HG02623 (cell line): ENCODE data around the gene SASS6.

ENCODE experiments used
- ATAC-seq: cut with Tn5 transposase; IDR thresholded peaks from one replicate; pipeline ENCODE4 v1.9.1; 2021; ENCODE audit warnings: moderate library complexity; ENCODE audit not compliant: unreplicated experiment

SASS6 gene, protein sequence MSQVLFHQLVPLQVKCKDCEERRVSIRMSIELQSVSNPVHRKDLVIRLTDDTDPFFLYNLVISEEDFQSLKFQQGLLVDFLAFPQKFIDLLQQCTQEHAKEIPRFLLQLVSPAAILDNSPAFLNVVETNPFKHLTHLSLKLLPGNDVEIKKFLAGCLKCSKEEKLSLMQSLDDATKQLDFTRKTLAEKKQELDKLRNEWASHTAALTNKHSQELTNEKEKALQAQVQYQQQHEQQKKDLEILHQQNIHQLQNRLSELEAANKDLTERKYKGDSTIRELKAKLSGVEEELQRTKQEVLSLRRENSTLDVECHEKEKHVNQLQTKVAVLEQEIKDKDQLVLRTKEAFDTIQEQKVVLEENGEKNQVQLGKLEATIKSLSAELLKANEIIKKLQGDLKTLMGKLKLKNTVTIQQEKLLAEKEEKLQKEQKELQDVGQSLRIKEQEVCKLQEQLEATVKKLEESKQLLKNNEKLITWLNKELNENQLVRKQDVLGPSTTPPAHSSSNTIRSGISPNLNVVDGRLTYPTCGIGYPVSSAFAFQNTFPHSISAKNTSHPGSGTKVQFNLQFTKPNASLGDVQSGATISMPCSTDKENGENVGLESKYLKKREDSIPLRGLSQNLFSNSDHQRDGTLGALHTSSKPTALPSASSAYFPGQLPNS

DNA sequence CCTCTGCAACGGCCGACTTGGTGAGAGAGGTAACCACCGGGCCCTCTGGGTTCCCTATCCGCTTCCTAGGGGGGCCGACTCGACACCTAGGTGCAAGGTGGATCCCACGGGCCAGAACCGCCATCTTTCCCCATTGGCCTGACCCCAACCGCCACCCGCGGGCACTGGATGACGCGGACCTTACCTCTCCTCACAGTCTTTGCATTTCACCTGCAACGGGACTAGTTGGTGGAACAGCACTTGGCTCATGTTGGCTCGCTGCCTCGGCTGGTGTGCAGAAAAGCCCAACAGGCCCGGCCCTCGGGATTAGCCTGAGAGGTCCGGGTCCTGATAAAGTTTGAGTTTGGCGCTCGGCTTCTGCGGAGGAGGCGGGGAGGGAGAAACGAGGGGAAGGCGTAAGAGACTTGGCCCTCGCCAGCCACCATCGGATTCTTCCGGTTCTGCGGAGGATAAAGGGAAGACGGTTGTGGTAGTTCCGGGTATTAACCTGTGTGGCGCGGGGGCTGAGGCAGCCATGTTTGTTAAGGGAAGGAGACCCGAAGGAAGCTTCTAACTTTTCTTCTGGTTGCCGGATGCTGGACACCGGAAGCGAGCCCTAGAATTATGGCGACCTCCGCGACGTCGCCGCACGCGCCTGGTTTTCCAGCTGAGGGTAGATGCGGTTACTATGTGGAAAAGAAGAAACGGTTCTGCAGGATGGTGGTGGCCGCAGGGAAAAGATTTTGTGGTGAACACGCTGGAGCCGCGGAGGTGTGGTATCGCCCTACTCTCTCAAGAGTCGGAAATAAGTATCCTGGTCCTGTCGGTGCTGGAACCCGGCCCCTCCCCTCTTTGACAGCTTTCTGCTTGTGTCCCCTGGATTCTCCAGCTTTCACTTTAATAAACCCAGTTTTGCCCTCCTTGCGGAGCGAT is at the start of gene SASS6, which contains the start of gene TRMT13:
Gene SASS6 (minus strand): TSS at position 365 of the 912 bp plus-strand sequence. CDS start 116 bp downstream, at position 249.
Gene TRMT13 (plus strand): TSS at position 598 of the 912 bp plus-strand sequence. CDS start 6 bp downstream, at position 604.
- ATAC-seq = peak; percentile 92

DNA sequence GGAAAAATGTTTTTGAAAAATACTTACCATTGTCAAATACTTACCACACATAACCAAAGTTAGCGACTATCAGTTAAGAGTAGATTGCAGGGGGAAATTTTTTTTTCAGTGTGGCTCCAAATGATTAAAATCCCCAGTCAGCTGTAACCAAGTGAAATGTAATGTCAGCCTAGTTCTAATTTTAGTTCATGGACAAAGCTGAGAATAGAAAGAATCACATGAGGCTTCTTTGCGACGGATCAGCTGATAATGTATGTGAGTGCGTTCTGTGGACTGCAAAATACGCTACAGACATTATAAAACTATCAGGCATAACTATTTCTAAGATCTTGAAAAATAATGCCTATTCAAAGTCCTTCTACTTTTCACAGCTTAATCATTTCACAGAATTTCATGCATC is 45.4 kb upstream of the SASS6 start, which contains the start of gene LRRC39:
Gene LRRC39 (minus strand): TSS at position 166 of the 400 bp plus-strand sequence. CDS start 9,740 bp downstream, outside the sequence.
- ATAC-seq = no peak

DNA sequence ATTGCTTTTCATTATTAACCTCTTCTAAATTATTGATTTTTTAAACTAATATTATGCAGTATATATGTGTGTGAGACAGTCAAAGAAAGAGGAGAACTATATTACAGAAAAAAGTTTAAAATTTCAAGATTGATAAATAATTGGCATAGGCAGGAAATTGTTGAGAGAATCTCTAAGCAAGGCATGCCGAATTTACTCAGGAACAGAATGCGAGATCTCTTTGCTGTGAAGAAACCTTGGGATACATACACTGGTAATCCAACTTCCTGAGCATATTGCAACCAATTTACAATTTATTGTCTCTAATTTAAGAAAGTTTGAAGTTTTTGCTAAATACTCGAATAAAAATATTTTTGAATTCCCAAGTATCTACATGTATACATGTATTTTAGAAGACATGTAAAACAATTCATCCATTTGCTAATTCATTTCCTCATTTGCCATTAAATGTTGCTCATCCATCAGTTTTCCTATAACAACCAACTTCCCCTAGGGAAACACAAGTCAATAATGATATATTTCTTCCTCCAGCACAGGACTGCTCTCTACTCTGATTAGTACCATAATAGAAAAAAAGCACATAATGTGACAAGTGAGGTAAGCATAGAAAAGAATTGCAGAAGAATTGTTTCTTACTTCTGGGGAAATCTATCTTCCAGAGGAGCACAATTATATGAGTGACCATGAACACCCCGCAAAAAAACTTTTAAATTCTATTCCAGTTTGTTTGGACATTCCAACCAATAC is 44.7 kb upstream of the SASS6 start:
- no peak for ATAC-seq

DNA sequence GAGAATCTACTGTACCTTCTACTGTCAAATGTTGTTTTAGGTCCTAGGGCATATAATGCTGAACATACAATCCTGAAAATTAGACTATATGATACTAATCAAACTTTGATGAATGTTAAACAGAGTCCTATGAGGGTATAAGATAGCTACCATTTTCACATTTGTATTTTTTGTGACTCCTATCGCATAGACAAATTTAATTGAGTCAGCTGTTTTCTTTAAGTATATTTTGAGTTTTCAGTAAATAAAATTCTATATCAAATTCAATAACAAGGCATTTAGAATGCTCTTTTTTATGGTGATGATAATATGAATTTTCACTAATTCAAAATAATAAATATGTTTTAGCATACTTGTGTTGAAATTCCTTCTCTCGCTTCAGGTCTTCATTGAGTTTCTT is 35.3 kb upstream of the SASS6 start:
- no peak for ATAC-seq

DNA sequence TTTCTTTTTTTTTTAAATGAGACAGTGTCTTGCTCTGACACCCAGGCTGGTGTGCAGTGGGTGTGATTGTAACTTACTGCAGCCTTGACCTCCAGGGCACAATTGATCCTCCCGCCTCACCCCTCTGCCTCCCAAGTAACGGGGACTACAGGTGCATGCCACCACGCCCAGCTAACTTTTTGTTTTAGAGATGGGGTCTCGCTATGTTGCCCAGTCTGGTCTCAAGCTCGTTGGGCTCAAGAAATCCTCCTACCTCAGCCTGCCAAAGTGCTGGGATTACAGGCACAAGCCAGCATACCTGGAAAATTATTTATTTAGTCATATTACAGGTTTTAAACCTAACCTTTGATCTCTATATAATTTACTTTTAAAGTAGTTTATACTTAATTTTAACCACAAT is 32.0 kb upstream of the SASS6 start:
- ATAC-seq = no peak

DNA sequence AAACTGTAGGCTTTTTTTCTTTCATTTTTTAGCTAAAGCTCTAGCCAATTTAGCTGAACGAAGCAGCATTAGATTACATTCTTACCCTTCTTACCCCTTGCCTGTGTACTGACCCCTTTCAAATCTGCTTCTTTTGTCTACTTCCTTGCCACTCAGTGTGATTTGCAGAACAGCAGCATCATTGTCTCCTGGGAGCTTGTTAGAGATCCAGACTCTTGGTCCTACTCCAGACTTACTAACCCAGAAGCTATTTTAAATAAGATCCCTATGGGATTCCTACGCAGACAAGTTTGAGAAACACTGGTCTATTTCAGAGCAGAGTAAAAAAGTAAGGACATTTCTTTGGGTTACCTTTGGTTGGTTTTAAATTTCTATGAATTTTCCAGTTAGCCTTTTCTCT is 31.5 kb upstream of the SASS6 start:
- ATAC-seq = no peak

DNA sequence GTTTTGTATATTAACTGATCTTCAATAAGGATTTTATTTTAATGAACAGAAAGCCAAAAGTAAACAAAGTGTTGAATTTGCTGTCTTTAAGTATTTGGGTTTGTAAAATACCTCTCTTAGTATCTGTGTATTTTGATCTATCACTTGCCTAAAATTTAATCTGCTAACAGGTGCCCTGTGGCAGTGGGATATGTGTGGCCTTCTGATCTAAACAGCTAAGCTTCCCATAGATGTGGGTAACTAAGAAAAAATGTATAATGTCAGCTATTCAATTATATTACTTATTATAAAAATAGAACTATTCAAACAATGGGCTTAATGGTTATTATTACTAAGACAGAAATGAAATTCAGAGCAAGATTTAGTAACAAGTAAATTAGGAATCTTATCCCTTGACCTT is 30.2 kb upstream of the SASS6 start:
- ATAC-seq = no peak

DNA sequence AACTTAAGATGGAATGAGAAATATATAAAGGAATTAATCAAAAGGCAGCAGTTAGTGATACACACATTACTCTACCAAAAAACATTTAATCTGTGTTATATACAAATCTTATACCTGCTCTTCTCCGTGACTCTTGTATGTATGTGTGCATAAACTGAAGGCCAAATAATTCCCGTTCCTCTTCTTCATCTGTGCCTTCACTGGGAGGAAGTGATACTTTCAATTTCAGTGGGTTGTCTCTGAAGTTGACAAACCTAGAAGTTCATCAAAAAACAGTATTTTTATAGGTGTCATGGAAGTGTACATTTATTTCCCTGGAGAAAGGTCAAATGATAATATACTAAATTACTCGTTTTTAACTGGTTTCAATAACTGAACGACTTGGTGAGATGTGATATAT is 19.5 kb upstream of the SASS6 start:
- peak; percentile 87 for ATAC-seq

DNA sequence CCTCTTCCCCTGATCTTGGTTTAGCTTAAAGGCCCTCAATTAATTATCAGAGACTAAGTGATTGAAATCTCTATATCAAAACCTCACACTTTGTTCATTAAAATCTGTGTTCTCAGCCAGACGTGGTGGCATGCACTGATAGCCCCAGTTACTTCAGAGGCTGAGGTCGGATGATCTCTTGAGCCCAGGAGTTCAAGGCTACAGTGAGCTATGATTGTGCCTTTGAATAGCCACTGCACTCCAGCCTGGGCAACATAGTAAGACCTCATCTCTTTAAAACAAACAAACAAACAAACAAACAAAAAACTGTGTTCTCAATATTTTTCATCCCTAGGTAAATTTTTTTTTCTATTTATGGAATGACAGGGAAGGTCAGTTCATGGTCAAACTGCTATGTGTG is 18.9 kb upstream of the SASS6 start:
- no peak for ATAC-seq

DNA sequence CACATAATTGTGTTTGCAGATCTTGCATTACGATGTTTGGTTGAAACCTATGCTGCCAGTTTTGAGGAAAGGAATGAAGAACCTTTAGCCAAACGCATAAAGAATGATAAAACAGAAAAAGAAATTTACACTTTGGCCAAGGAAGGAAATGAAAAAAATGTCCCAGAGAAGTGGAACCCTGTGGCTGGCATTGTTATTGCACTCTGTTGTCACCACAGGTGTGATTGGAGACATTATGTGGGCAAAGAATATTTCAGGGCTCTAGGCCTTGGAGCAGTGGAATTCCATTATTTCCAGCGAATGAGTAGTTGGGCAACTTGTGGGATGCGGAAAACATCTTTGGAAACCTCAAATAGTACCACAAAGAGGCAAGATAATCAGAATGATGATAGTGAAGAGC is 15.1 kb upstream of the SASS6 start:
- no peak for ATAC-seq

DNA sequence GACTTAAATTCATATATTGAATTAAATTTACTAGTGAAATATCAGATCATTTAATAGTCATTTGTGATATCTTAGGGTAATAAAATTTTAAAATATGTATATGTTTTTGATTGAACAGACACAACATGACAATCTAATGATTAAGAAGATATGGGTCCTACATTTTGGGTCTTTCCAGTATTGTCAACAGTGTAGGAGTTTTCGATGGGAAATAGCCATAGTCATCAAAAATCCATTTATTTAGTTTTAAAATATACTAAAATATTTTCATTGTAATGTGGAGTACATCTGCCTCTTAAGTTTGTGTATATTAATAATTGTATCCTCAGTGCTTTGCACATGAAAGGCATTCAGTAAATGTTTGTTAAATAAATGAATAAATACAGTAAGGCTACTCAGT is 14.2 kb upstream of the SASS6 start:
- ATAC-seq = no peak

DNA sequence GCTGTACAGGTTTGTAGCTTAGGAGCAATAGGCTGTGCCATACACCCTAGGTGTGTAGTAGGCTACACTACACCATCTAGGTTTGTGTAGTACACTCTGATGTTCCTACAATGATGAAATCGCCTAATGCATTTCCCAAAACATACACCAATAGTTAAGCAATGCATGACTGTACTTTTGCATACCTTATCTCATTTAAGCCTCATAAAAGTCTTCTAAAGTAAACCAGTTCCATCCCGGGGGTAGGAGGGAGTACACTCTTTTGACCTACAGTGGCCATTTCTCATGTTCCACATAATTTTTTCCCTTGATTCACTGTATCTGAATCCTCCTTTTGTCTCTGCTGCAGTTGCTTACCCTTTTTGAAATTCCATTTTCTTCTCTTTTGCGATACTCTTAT is 12.4 kb upstream of the SASS6 start:
- no peak for ATAC-seq

DNA sequence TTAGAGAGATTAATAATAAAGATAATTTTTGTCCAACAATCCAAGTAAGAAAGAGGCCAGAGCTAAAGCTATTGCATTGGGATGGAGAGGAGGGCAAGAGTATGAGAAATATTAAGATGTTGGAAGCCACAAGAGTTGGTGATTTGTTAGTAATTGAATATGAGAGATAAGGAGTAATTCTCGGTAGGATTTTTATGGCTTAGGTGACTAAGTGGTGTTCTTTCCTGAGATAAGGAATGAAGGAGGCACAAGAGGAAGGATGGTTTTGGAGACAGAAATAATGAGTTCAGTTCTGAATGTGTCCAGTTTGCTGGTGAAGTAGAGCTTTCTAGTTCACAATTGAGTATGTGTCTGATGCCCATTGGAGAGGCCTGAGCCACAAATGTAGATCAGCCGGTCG is 9.6 kb upstream of the SASS6 start:
- ATAC-seq = no peak

DNA sequence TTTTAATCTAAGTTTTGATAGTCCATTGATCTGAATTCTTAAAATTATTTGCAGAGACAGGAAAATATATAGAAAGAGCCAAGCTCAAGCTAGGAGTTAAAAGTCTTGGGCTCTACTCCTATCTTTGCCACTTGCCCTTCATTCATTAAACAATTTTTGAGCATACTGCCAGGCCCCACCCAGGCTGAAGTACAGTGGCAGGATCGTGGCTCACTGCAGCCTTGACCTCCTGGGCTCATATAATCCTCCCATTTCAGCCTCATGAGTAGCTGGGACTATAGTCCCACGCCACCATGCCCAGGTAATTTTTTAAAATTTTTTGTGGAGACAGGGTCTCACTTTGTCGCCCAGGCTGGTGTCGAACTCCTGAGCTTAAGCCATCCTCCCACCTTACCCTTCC is 8.5 kb upstream of the SASS6 start:
- ATAC-seq = no peak

DNA sequence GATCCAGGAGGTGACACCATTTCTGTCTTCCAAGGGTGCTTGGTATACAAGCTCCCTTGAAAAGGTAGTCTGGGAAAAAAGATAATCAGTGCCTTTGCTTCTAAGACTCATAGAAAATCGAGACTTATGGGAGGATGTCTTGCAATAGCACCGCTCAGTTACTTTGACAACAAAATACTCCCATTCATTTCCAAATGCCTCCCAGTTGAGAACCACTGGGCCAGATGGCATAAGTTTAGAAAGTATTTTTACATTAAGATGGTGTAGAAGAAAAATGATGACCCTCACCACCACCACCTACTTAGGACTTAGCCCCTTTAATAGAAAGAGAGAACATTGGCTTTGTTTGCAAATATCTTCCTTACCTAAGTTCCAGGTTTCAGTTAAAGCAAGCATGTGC is 4.9 kb upstream of the SASS6 start:
- no peak for ATAC-seq

DNA sequence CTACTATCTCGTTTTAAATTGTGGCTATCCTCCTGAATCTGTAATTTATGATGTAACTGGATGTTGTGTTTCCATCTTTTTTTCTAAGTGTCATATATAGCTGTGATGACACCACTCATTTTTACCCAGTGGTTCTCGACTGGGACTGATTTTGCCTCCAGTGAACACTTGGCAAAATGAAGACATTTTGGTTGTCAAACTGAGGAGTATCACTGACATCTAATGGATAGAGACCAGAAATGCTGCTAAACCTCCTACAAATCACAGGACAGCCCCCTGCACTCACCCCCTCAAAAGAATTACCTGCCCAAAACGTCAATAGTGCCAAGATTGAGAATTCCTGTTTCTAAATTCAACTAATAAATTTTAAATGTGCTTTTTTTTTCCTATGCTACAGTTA is 2.1 kb upstream of the SASS6 start:
- ATAC-seq = no peak

DNA sequence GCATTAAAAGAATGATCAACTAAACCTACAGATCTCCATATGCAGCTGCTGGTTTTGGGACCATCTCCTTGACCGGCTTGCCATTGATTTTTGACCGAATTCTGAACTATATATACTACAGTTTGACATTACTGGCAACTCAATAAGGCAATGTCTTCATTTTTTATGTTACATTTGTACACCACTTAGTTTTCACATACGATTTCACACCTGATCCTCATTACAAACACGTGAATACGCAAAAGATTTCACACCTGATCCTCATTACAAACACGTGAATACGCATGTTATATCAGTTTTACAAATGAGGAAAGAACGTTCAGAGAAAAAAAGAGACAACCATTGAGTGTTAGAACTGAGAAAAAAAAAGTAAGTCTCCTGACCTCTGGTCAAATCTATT is 1.1 kb downstream of the SASS6 start:
- ATAC-seq = no peak

DNA sequence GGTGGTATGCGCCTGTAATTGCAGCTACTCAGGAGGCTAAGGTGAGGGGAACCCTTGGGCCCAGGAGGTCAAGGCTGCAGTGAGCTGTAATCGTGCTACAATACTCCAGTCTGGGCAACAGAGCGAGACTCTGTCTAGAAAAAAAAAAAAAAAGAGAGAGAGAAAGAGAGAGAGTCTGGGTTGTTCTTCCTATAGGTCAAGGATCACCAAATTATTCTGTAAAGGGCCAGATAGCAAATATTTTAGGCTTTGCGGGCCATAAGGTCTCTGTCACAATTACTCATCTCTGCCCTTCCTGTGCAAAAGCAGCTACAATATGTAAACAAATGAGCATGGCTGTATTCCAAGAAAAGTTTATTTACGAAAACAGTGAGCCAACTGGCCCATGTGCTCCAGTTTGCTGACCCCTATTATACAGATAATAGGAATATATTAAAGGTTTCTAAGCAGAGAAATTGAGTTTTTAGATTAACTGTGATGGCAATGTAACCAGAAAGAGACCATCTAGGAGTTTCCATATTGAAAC is 2.1 kb downstream of the SASS6 start:
- no peak for ATAC-seq

DNA sequence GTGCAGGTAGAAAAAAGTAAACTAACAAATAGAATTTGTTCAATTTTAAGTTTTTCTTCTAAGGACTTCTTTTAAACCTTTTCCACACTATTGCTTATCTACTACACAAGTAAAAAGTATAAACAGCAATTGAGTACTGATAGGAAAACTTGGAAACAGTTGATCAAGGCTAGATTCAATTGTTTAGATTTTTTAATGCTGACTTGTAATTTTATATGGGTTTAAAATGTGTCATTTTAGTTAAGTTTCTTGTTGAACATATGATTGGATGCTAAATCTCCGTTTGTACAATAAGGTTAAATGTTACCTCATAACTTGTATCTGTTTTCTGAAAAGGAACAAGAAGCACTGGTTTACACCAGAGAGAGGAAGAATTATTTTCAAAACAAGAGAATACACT is 5.5 kb downstream of the SASS6 start:
- no peak for ATAC-seq

DNA sequence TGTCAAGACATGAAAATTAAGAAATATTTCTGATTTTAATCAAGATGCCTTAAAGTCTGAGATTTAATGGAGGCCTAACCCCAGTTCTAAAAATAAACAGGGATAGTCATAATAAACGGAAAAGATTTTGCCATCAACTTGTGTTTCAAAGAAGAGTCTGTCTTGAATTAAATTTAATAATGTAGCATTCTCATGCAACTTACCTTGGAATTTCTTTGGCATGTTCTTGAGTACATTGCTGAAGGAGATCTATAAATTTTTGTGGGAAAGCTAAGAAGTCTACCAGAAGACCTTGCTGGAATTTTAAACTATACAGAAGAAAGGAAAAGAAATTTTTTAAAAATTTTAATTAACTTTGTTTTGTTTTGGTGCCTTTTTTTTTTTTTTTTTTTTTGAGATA is 10.6 kb downstream of the SASS6 start:
- no peak for ATAC-seq
